WTC11 (cell line): ENCODE results near the gene STAT6.

Experiments used
- ESRRA ChIP-seq: sonication (generic); formaldehyde crosslinking; IDR thresholded peaks from 2 replicates; pipeline ENCODE4 v1.8.1; 2022; ENCODE audit warnings: mild to moderate bottlenecking, missing genetic modification reagents, borderline replicate concordance
- USF1 ChIP-seq: sonication (generic); formaldehyde crosslinking; IDR thresholded peaks from 2 replicates; pipeline ENCODE4 v1.8.0; 2022; ENCODE audit warnings: mild to moderate bottlenecking, missing genetic modification reagents
- USF2 ChIP-seq: sonication (generic); formaldehyde crosslinking; IDR thresholded peaks from 2 replicates; pipeline ENCODE4 v1.8.1; 2023; ENCODE audit warnings: mild to moderate bottlenecking, missing genetic modification reagents, moderate library complexity
- ZNF423 ChIP-seq: fragments of 250-450 bp; sonication (Bioruptor Pico); IDR thresholded peaks from 2 replicates; pipeline ENCODE4 v2.1.2; 2022; ENCODE audit warnings: mild to moderate bottlenecking, moderate library complexity

DNA sequence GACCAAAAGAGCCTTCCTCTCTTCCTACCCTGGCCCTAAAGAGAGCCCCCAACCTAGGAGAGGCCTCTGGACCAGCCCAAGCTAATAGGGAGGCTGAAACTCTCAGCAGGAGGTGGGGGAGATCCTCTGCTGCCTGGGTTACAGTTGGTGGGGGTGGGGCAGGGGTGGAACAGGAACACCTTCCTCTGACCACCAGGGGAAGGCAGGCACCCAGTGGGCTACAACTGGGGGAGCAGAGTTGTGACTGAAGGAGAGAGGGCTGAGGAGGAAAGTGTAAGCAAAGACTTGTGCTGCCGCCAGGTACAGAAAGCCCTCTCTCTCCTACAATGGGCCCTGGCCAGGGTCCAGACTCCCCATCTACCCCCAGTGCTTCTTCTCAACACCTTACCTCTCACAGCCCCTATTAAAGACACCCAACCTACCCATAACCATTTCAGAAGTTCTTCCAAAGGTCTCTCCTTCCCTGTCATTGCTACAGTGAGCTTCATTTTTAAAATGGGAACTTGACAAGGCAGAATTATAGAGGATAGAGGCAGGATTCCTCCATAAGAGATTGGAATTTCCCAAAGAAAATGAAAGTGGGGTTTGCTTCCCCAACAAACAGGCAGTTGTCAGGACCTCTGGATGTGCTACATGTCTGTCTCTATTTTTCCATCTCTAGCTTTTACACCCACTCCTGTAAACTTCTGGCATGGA, 62.6 kb downstream of the STAT6 start:
- no peak for TF ChIP-seq USF2 (CRISPR knock-in tag)
- TF ChIP-seq ESRRA (CRISPR knock-in tag): no peak
- TF ChIP-seq USF1: no peak
- no peak for TF ChIP-seq ZNF423
